Measurements from ENCODE around the gene VPS16.

DNA sequence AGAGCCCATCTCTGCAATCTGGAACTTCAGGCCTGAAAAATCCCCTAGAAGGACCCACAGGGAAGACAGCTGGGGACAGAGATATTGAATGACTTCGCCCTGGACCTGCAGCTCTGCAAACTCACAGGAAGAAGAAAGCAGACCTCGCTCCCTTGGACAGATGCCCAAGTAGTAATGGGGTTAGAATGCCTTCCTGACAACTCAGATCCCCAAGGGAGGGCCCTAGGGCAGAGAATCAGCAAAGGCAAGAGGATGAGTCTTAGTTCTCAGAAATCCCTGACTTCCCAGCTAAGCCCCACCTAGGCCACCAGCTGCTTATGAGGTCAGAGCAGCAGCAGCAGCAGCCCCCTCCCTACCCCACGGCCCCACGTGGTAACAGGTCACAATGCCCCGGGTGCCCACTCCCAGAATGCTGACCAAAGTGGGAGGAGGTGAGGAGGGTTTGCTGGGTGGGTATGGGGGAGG, 25.9 kb upstream of the VPS16 start, which contains the start of gene C20orf141:
- TF ChIP-seq, protein P1, sequence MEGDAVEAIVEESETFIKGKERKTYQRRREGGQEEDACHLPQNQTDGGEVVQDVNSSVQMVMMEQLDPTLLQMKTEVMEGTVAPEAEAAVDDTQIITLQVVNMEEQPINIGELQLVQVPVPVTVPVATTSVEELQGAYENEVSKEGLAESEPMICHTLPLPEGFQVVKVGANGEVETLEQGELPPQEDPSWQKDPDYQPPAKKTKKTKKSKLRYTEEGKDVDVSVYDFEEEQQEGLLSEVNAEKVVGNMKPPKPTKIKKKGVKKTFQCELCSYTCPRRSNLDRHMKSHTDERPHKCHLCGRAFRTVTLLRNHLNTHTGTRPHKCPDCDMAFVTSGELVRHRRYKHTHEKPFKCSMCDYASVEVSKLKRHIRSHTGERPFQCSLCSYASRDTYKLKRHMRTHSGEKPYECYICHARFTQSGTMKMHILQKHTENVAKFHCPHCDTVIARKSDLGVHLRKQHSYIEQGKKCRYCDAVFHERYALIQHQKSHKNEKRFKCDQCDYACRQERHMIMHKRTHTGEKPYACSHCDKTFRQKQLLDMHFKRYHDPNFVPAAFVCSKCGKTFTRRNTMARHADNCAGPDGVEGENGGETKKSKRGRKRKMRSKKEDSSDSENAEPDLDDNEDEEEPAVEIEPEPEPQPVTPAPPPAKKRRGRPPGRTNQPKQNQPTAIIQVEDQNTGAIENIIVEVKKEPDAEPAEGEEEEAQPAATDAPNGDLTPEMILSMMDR (IDR thresholded peaks at IDR 0.05), result no peak
- no peak for TF ChIP-seq EP300 (IDR thresholded peaks at IDR 0.05)
- TF ChIP-seq POLR2A (IDR thresholded peaks at IDR 0.05), result no peak
- TF ChIP-seq POLR2AphosphoS5 (IDR thresholded peaks at IDR 0.05), result no peak

All from gastroesophageal sphincter (tissue), 3 donors.